SK-N-SH treated with all-trans-retinoic acid at 6 μM for 48 hours (cell line): Measurements from ENCODE around the gene INTS1.
A peak's percentile ranks its signal among the peaks of the same experiment; 100 is the strongest.

Source experiments
- ATAC-seq: fragments of 200-7000 bp; cut with Tn5 transposase; 3 replicates; pipeline ENCODE4 v1.9.1; 2020; ENCODE audit warnings: mild to moderate bottlenecking, moderate library complexity
- ARNTL ChIP-seq: fragments of 450-650 bp; formaldehyde crosslinking; IDR thresholded peaks from 2 replicates; pipeline ENCODE4 v1.5.0; 2020; ENCODE audit warnings: low read depth, mild to moderate bottlenecking, moderate library complexity, borderline replicate concordance
- BACH2 ChIP-seq: fragments of 250-450 bp; sonication (Bioruptor Pico); IDR thresholded peaks from 2 replicates; pipeline ENCODE4 v1.9.0; 2021; ENCODE audit warnings: mild to moderate bottlenecking, borderline replicate concordance
- CREB5 ChIP-seq: fragments of 250-450 bp; sonication (Bioruptor Pico); IDR thresholded peaks from 2 replicates; pipeline ENCODE4 v1.5.1; 2020; ENCODE audit warnings: low read depth, mild to moderate bottlenecking, moderate library complexity
- CSDC2 ChIP-seq: fragments of 250-450 bp; sonication (Bioruptor Pico); IDR thresholded peaks from 2 replicates; pipeline ENCODE4 v1.5.0; 2020; ENCODE audit warnings: mild to moderate bottlenecking, moderate library complexity
- ESRRG ChIP-seq: fragments of 250-450 bp; sonication (Bioruptor Pico); IDR thresholded peaks from 2 replicates; pipeline ENCODE4 v1.6.1; 2021; ENCODE audit warnings: mild to moderate bottlenecking
- GLIS3 ChIP-seq: fragments of 250-450 bp; sonication (Bioruptor Pico); IDR thresholded peaks from 2 replicates; pipeline ENCODE4 v1.5.0; 2020; ENCODE audit warnings: mild to moderate bottlenecking, moderate library complexity
- ISL1 ChIP-seq: fragments of 250-450 bp; sonication (Bioruptor Pico); IDR thresholded peaks from 2 replicates; pipeline ENCODE4 v2.1.2; 2022; ENCODE audit warnings: mild to moderate bottlenecking, moderate library complexity
- OSR1 ChIP-seq: fragments of 250-450 bp; sonication (Bioruptor Pico); IDR thresholded peaks from 2 replicates; pipeline ENCODE4 v1.8.0; 2022; ENCODE audit warnings: moderate library complexity, mild to moderate bottlenecking, inconsistent platforms
- POU6F1 ChIP-seq: fragments of 250-450 bp; sonication (Bioruptor Pico); IDR thresholded peaks from 2 replicates; pipeline ENCODE4 v1.8.0; 2021; ENCODE audit warnings: low read depth, mild to moderate bottlenecking, moderate library complexity, borderline replicate concordance
- PPARA ChIP-seq: fragments of 250-450 bp; sonication (Bioruptor Pico); IDR thresholded peaks from 2 replicates; pipeline ENCODE4 v1.5.0; 2020; ENCODE audit warnings: mild to moderate bottlenecking, borderline replicate concordance
- RARB ChIP-seq: fragments of 250-450 bp; sonication (Bioruptor Pico); IDR thresholded peaks from 2 replicates; pipeline ENCODE4 v1.8.0; 2021; ENCODE audit warnings: mild to moderate bottlenecking, moderate library complexity
- SNAI2 ChIP-seq: fragments of 250-450 bp; sonication (Bioruptor Pico); IDR thresholded peaks from 2 replicates; pipeline ENCODE4 v1.5.0; 2020; ENCODE audit warnings: mild to moderate bottlenecking, moderate library complexity
- TCF4 ChIP-seq: fragments of 250-450 bp; sonication (Bioruptor Pico); IDR thresholded peaks from 2 replicates; pipeline ENCODE4 v1.8.0; 2021; ENCODE audit warnings: mild to moderate bottlenecking, moderate library complexity, borderline replicate concordance
- TOX ChIP-seq: fragments of 250-450 bp; sonication (Bioruptor Pico); IDR thresholded peaks from 2 replicates; pipeline ENCODE4 v1.8.0; 2021; ENCODE audit warnings: mild to moderate bottlenecking, moderate library complexity, borderline replicate concordance
- TSHZ2 ChIP-seq: fragments of 250-450 bp; sonication (Bioruptor Pico); IDR thresholded peaks from 2 replicates; pipeline ENCODE4 v1.5.0; 2020; ENCODE audit warnings: mild to moderate bottlenecking, moderate library complexity
- ZC3H10 ChIP-seq: fragments of 250-450 bp; sonication (Bioruptor Pico); IDR thresholded peaks from 2 replicates; pipeline ENCODE4 v1.5.1; 2021; ENCODE audit warnings: mild to moderate bottlenecking, moderate library complexity
- ZFP3 ChIP-seq: fragments of 250-450 bp; sonication (Bioruptor Pico); IDR thresholded peaks from 2 replicates; pipeline ENCODE4 v1.5.0; 2020; ENCODE audit warnings: mild to moderate bottlenecking, moderate library complexity
- ZFP30 ChIP-seq: fragments of 450-650 bp; formaldehyde crosslinking; IDR thresholded peaks from 2 replicates; pipeline ENCODE4 v1.5.0; 2022; ENCODE audit warnings: mild to moderate bottlenecking, moderate library complexity
- ZNF565 ChIP-seq: fragments of 450-650 bp; formaldehyde crosslinking; conservative IDR thresholded peaks from 2 replicates; pipeline ENCODE4 v1.5.0; 2020; ENCODE audit warnings: low read depth, mild to moderate bottlenecking, moderate library complexity
- ZNF70 ChIP-seq: fragments of 450-650 bp; formaldehyde crosslinking; IDR thresholded peaks from 2 replicates; pipeline ENCODE4 v1.5.0; 2020; ENCODE audit warnings: mild to moderate bottlenecking, moderate library complexity
- ZNF8 ChIP-seq: fragments of 450-650 bp; formaldehyde crosslinking; IDR thresholded peaks from 2 replicates; pipeline ENCODE4 v1.5.0; 2020; ENCODE audit warnings: mild to moderate bottlenecking, moderate library complexity
- TF ChIP-seq, protein P1 (sequence below): fragments of 250-450 bp; sonication (Bioruptor Pico); IDR thresholded peaks from 2 replicates; pipeline ENCODE4 v1.5.1; 2021; ENCODE audit warnings: mild to moderate bottlenecking, moderate library complexity
- TF ChIP-seq, protein P2 (sequence below): fragments of 250-450 bp; sonication (Bioruptor Pico); IDR thresholded peaks from 2 replicates; pipeline ENCODE4 v1.8.0; 2020; ENCODE audit warnings: mild to moderate bottlenecking, moderate library complexity, borderline replicate concordance

INTS1 gene

GRCh38 chr7:1536743-1537534 is 32.8 kb upstream of the INTS1 start:
- ATAC-seq, result peak; percentile 79
- TF ChIP-seq TOX (CRISPR knock-in tag) (no peak; the same call in 1 of the 2 replicates), ZNF565 (CRISPR knock-in tag) (no peak), OSR1 (CRISPR knock-in tag) (no peak), ESRRG (CRISPR knock-in tag) (no peak), TSHZ2 (CRISPR knock-in tag) (peak; percentile 9; the same call in 1 of the 2 replicates), CREB5 (peak; percentile 85), POU6F1 (CRISPR knock-in tag) (no peak), GLIS3 (CRISPR knock-in tag) (no peak), PPARA (CRISPR knock-in tag) (no peak), RARB (CRISPR knock-in tag) (no peak), ZNF8 (CRISPR knock-in tag) (no peak), ZNF70 (CRISPR knock-in tag) (no peak), CSDC2 (CRISPR knock-in tag) (peak; percentile 96), ISL1 (peak; percentile 33; the same call in 1 of the 2 replicates), SNAI2 (no peak), ZFP30 (peak; percentile 26; the same call in 1 of the 2 replicates), BACH2 (no peak), ZC3H10 (CRISPR knock-in tag) (peak; percentile 87), TCF4 (CRISPR knock-in tag) (no peak; the same call in 1 of the 2 replicates), ARNTL (CRISPR knock-in tag) (no peak), ZFP3 (CRISPR knock-in tag) (peak; percentile 82)
- TF ChIP-seq, protein P1, sequence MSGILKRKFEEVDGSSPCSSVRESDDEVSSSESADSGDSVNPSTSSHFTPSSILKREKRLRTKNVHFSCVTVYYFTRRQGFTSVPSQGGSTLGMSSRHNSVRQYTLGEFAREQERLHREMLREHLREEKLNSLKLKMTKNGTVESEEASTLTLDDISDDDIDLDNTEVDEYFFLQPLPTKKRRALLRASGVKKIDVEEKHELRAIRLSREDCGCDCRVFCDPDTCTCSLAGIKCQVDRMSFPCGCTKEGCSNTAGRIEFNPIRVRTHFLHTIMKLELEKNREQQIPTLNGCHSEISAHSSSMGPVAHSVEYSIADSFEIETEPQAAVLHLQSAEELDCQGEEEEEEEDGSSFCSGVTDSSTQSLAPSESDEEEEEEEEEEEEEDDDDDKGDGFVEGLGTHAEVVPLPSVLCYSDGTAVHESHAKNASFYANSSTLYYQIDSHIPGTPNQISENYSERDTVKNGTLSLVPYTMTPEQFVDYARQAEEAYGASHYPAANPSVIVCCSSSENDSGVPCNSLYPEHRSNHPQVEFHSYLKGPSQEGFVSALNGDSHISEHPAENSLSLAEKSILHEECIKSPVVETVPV (CRISPR knock-in tag), result no peak
- TF ChIP-seq, protein P2, sequence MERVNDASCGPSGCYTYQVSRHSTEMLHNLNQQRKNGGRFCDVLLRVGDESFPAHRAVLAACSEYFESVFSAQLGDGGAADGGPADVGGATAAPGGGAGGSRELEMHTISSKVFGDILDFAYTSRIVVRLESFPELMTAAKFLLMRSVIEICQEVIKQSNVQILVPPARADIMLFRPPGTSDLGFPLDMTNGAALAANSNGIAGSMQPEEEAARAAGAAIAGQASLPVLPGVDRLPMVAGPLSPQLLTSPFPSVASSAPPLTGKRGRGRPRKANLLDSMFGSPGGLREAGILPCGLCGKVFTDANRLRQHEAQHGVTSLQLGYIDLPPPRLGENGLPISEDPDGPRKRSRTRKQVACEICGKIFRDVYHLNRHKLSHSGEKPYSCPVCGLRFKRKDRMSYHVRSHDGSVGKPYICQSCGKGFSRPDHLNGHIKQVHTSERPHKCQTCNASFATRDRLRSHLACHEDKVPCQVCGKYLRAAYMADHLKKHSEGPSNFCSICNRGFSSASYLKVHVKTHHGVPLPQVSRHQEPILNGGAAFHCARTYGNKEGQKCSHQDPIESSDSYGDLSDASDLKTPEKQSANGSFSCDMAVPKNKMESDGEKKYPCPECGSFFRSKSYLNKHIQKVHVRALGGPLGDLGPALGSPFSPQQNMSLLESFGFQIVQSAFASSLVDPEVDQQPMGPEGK (CRISPR knock-in tag), result peak; percentile 95
- TF ChIP-seq, all 23 proteins: peak for 8

DNA sequence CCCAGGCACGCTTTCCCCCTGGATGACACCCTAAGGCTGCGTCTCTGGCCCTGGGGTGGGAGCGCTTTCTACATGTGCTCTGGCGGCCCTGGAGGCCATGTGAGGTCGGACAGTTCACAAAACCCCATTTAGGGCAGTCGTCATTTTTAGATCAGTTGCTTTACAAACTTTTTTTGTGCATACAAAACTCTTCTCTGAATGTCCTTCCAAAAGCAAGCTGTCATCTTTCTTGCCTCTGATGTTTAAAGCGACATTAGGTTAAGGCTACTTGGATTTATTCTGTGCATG is 32.2 kb upstream of the INTS1 start:
- ATAC-seq, result no peak
- TF ChIP-seq RARB (CRISPR knock-in tag), result no peak
- no peak for TF ChIP-seq ISL1
- TF ChIP-seq POU6F1 (CRISPR knock-in tag), result no peak
- no peak for TF ChIP-seq ZC3H10 (CRISPR knock-in tag)
- TF ChIP-seq CSDC2 (CRISPR knock-in tag), result no peak
- no peak for TF ChIP-seq BACH2
- TF ChIP-seq ZFP30, result no peak
- no peak for TF ChIP-seq GLIS3 (CRISPR knock-in tag)
- TF ChIP-seq, protein P1 (CRISPR knock-in tag), result no peak
- no peak for TF ChIP-seq ZNF8 (CRISPR knock-in tag)
